HepG2 (cell line): ENCODE measurements around the gene TMEM219. TPM values are rescaled to one million over a fixed set of nuclear protein-coding genes. Genes with fewer than 3 reads are reported as not detected.

Source experiments
- FOXA1 ChIP-seq, 2 experiments: fragments of 450-650 bp in 1 of 2; sonication (generic) in 1 of 2; formaldehyde crosslinking in 1 of 2; IDR thresholded peaks; 2 replicates each; pipeline versions ENCODE4 v1.4.0 to v1.6.1; 2016 to 2020; ENCODE audit warnings: missing genetic modification reagents in 1 of 2
- FOXK2 ChIP-seq: fragments of 450-650 bp; IDR thresholded peaks from 2 replicates; pipeline ENCODE4 v1.6.1; 2016
- FOXP1 ChIP-seq, 2 experiments: fragments of 450-650 bp in 1 of 2; IDR thresholded peaks; 2 replicates each; pipeline ENCODE4 v1.6.1; 2017 to 2018; ENCODE audit warnings: antibody characterized with exemption in 1 of 2
- HDAC2 ChIP-seq: sonication (generic); formaldehyde crosslinking; IDR thresholded peaks from 2 replicates; pipeline ENCODE4 v1.4.0; 2020; ENCODE audit warnings: missing genetic modification reagents
- HOXA7 ChIP-seq: sonication (generic); formaldehyde crosslinking; IDR thresholded peaks from 2 replicates; pipeline ENCODE4 v1.8.1; 2022; ENCODE audit warnings: mild to moderate bottlenecking, missing genetic modification reagents, moderate library complexity
- KAT2B ChIP-seq: fragments of 150-350 bp; IDR thresholded peaks from 2 replicates; pipeline ENCODE4 v1.6.1; 2014; ENCODE audit warnings: low read depth, low read length, borderline replicate concordance
- KDM2A ChIP-seq: sonication (generic); formaldehyde crosslinking; IDR thresholded peaks from 2 replicates; pipeline ENCODE4 v1.4.0; 2020; ENCODE audit warnings: low read depth, missing genetic modification reagents, borderline replicate concordance
- MED1 ChIP-seq: sonication (generic); formaldehyde crosslinking; IDR thresholded peaks from 2 replicates; pipeline ENCODE4 v1.4.0; 2020; ENCODE audit warnings: missing genetic modification reagents
- NR3C1 ChIP-seq: sonication (generic); formaldehyde crosslinking; IDR thresholded peaks from 2 replicates; pipeline ENCODE4 v1.4.0; 2020; ENCODE audit warnings: missing genetic modification reagents
- PATZ1 ChIP-seq: sonication (generic); formaldehyde crosslinking; IDR thresholded peaks from 2 replicates; pipeline ENCODE4 v1.4.0; 2020; ENCODE audit warnings: missing genetic modification reagents
- POLR2G ChIP-seq: fragments of 200-400 bp; formaldehyde crosslinking; IDR thresholded peaks from 2 replicates; pipeline ENCODE4 v1.6.1; 2018; ENCODE audit warnings: mild to moderate bottlenecking, low read depth, low read length, moderate library complexity
- TBP ChIP-seq: sonication (generic); formaldehyde crosslinking; IDR thresholded peaks from 2 replicates; pipeline ENCODE4 v1.5.0; 2020; ENCODE audit warnings: missing genetic modification reagents
- TEF ChIP-seq: sonication (generic); formaldehyde crosslinking; IDR thresholded peaks from 2 replicates; pipeline ENCODE4 v1.5.0; 2020; ENCODE audit warnings: missing genetic modification reagents
- TRIM22 ChIP-seq: fragments of 450-650 bp; IDR thresholded peaks from 2 replicates; pipeline ENCODE4 v1.6.1; 2017
- ZNF101 ChIP-seq: sonication (generic); formaldehyde crosslinking; IDR thresholded peaks from 2 replicates; pipeline ENCODE4 v1.4.0; 2020; ENCODE audit warnings: mild to moderate bottlenecking, low read depth, missing genetic modification reagents, borderline replicate concordance
- ZNF280D ChIP-seq: sonication (generic); formaldehyde crosslinking; IDR thresholded peaks from 2 replicates; pipeline ENCODE4 v1.5.1; 2020; ENCODE audit warnings: mild to moderate bottlenecking, missing genetic modification reagents
- ZNF282 ChIP-seq: fragments of 450-650 bp; IDR thresholded peaks from 2 replicates; pipeline ENCODE4 v1.6.1; 2018; ENCODE audit not compliant: partially characterized antibody
- ZNF317 ChIP-seq: sonication (generic); formaldehyde crosslinking; IDR thresholded peaks from 2 replicates; pipeline ENCODE4 v1.5.0; 2020; ENCODE audit warnings: mild to moderate bottlenecking, missing genetic modification reagents
- ZNF460 ChIP-seq: sonication (generic); formaldehyde crosslinking; IDR thresholded peaks from 2 replicates; pipeline ENCODE4 v1.5.1; 2020; ENCODE audit warnings: missing genetic modification reagents, mild to moderate bottlenecking, borderline replicate concordance
- ZNF501 ChIP-seq: sonication (generic); formaldehyde crosslinking; IDR thresholded peaks from 2 replicates; pipeline ENCODE4 v1.5.1; 2020; ENCODE audit warnings: mild to moderate bottlenecking, moderate library complexity, missing genetic modification reagents
- ZNF572 ChIP-seq: sonication (generic); formaldehyde crosslinking; IDR thresholded peaks from 2 replicates; pipeline ENCODE4 v1.5.1; 2020; ENCODE audit warnings: mild to moderate bottlenecking, missing genetic modification reagents
- ZNF619 ChIP-seq: sonication (generic); formaldehyde crosslinking; IDR thresholded peaks from 2 replicates; pipeline ENCODE4 v1.4.0; 2020; ENCODE audit warnings: mild to moderate bottlenecking, missing genetic modification reagents
- polyA plus RNA-seq, 8 experiments: library from polyadenylated mRNA; depleted of rRNA in 3 of 8; stranded (reverse) in 7 of 8; unstranded in 1 of 8; fragments of >200 nt; fragmentation: Illumina TruSeq in 4 of 8; extraction: Trizol in 4 of 8; gene quantifications; 2 replicates each; pipeline versions ENCODE4 v1.2.1 to v1.2.3, GENCODE V29; 2011 to 2016; ENCODE audit warnings: low read depth in 4 of 8, missing spikeins in 1 of 8, mixed read lengths in 1 of 8; ENCODE audit not compliant: insufficient read depth in 1 of 8
- total RNA-seq, 5 experiments: library from RNA; depleted of rRNA; stranded (reverse); fragments of >200 nt; fragmentation: Illumina TruSeq; extraction: Trizol; gene quantifications; 2 replicates each; pipeline ENCODE4 v1.2.3, GENCODE V29; 2016; ENCODE audit warnings: low read depth in 1 of 5

The TMEM219 gene
- total and polyA plus RNA-seq, 2 of the 13 experiments (the other 11 are each of a cell fraction or from before 2014, with no cell fraction given): 105 to 115 TPM

- peak; percentile 90 for TF ChIP-seq KAT2B
- no peak for TF ChIP-seq ZNF317 (CRISPR knock-in tag)
- TF ChIP-seq TEF (CRISPR knock-in tag): no peak
- TF ChIP-seq NR3C1 (CRISPR knock-in tag): no peak
- 0 out of 2 replicates have a peak, but pooled peaks have one; percentile 8 for TF ChIP-seq PATZ1 (CRISPR knock-in tag)
- TF ChIP-seq TRIM22: no peak
- TF ChIP-seq ZNF282: no peak
- TF ChIP-seq HOXA7 (CRISPR knock-in tag): no peak
- no peak for TF ChIP-seq POLR2G
- no peak for TF ChIP-seq TBP (CRISPR knock-in tag)
- TF ChIP-seq KDM2A (CRISPR knock-in tag): 0 out of 2 replicates have a peak, but pooled peaks have one; percentile 34
- TF ChIP-seq ZNF572 (CRISPR knock-in tag): no peak
- TF ChIP-seq ZNF501 (CRISPR knock-in tag): peak; percentile 69
- TF ChIP-seq FOXA1 (IDR thresholded peaks at IDR 0.05): no peak
- peak; percentile 40; the same call in 1 of the 2 replicates for TF ChIP-seq FOXA1 (CRISPR knock-in tag; IDR thresholded peaks at IDR 0.05)
- peak; percentile 45; the same call in 1 of the 2 replicates for TF ChIP-seq HDAC2
- peak; percentile 75 for TF ChIP-seq ZNF460 (CRISPR knock-in tag)
- TF ChIP-seq FOXP1 (IDR thresholded peaks at IDR 0.05): no peak
- 0 out of 2 replicates have a peak, but pooled peaks have one; percentile 19 for TF ChIP-seq FOXP1 (CRISPR knock-in tag; IDR thresholded peaks at IDR 0.05)
- TF ChIP-seq ZNF619 (CRISPR knock-in tag): peak; percentile 80; the same call in 1 of the 2 replicates
- no peak for TF ChIP-seq FOXK2
- TF ChIP-seq MED1 (CRISPR knock-in tag): peak; percentile 51
- 0 out of 2 replicates have a peak, but pooled peaks have one; percentile 47 for TF ChIP-seq ZNF280D
- no peak for TF ChIP-seq ZNF101
These were observed 54.8 kb downstream of the TMEM219 start (continued) for GRCh38 chr16:30016555-30017276.
